Spleen (tissue), 7 donors: ENCODE results near the gene SMARCA4.

Source experiments
- POLR2A ChIP-seq, 3 donors: fragments of 450-650 bp; IDR thresholded peaks; one replicate each; pipeline ENCODE4 v1.5.1; 2017; ENCODE audit warnings: antibody characterized with exemption in 3 of 3, mild to moderate bottlenecking in 1 of 3
- POLR2AphosphoS5 ChIP-seq, 3 donors: sonication (generic); formaldehyde crosslinking; IDR thresholded peaks; one replicate each; pipeline ENCODE4 v1.5.1; 2017; ENCODE audit warnings: antibody characterized with exemption in 3 of 3
- TF ChIP-seq, protein P1 (sequence below), 11 experiments: fragments of 200-600 bp in 7 of 11; fragments of 450-650 bp in 4 of 11; sonication (generic) in 4 of 11; IDR thresholded peaks in 8 of 11; conservative IDR thresholded peaks in 3 of 11; 1 replicate in 7 of 11; 2 replicates in 4 of 11; pipeline versions ENCODE4 v1.4.0 to v1.8.0; 2016 to 2021; ENCODE audit warnings: antibody characterized with exemption in 11 of 11, inconsistent platforms in 4 of 11, mild to moderate bottlenecking in 1 of 11
- donor health status: DM: no; HTN: no; CAD: no; lungs with moderate emphysema.
- donor health status: DM: no; HTN: no; CAD: no.
- donor health status: DM: no; HTN: no; CAD: no.

DNA sequence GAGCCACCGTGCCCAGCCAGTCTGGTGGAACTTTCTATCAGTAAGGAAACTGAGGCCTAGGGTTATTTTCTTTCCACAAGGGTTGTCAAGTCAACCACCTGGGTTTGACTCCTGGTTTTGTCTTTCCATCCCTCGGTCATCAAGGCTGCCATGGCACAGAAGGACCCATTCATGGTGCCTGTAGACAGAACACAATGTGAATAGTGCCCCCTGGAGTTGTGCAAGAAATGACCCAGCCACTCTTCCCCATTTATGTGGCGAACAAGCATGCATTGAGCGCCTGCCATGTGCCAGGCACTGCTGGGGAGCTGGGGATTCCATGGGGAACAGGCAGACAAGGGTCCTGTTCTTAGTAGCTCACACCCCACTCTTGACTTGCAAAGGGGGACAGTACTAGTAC is 4.1 kb downstream of the SMARCA4 start:
- TF ChIP-seq, protein P1, sequence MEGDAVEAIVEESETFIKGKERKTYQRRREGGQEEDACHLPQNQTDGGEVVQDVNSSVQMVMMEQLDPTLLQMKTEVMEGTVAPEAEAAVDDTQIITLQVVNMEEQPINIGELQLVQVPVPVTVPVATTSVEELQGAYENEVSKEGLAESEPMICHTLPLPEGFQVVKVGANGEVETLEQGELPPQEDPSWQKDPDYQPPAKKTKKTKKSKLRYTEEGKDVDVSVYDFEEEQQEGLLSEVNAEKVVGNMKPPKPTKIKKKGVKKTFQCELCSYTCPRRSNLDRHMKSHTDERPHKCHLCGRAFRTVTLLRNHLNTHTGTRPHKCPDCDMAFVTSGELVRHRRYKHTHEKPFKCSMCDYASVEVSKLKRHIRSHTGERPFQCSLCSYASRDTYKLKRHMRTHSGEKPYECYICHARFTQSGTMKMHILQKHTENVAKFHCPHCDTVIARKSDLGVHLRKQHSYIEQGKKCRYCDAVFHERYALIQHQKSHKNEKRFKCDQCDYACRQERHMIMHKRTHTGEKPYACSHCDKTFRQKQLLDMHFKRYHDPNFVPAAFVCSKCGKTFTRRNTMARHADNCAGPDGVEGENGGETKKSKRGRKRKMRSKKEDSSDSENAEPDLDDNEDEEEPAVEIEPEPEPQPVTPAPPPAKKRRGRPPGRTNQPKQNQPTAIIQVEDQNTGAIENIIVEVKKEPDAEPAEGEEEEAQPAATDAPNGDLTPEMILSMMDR (IDR thresholded peaks at IDR 0.05 in 8 of 11, conservative IDR thresholded peaks at IDR 0.05 in 3 of 11): no peak
- TF ChIP-seq POLR2AphosphoS5 (IDR thresholded peaks at IDR 0.05): no peak
- TF ChIP-seq POLR2A (IDR thresholded peaks at IDR 0.05): no peak
